Endothelial cell of umbilical vein (primary cell): ENCODE results near the gene GPR107. TPM values are rescaled to one million over a fixed set of nuclear protein-coding genes. Genes with fewer than 3 reads are reported as not detected.

Source experiments
- BruUV-seq: library from RNA; stranded (reverse); fragments of 400-500 nt; replicated peaks from 2 replicates; lab custom pipeline; 2021; lab: Mats Ljungman, UMichigan
- CTCF ChIA-PET: fragments of 300-600, 350-600 bp; sonication (Branson Sonifier 250); formaldehyde crosslinking; loops from one replicate; lab custom pipeline; 2021; ENCODE audit warnings: antibody characterized with exemption, inconsistent platforms; lab: Charles Lee
- POLR2A ChIA-PET: fragments of 300-600, 350-600 bp; sonication (Branson Sonifier 250); formaldehyde crosslinking; loops from one replicate; lab custom pipeline; 2021; ENCODE audit warnings: antibody characterized with exemption, inconsistent platforms; lab: Charles Lee
- DNase-seq: peaks from one replicate; pipeline ENCODE4 v3.0.0-alpha.2; 2011; ENCODE audit warnings: low read depth, low spot score
- FAIRE-seq: peaks from 2 replicates; lab custom pipeline; 2011; peaks lifted over from hg19 to GRCh38; lab: Jason Lieb, UNC
- H2AFZ ChIP-seq: 2 replicates; pipeline ENCODE4 v1.6.0; 2012; ENCODE audit warnings: low read depth, low read length, control low read depth, inconsistent platforms
- H3K27ac ChIP-seq: 2 replicates; pipeline ENCODE4 v1.5.1; 2011; ENCODE audit warnings: low read depth, mild to moderate bottlenecking, control low read depth, low read length, moderate library complexity; ENCODE audit not compliant: insufficient read depth
- H3K27me3 ChIP-seq, 2 experiments: 2 replicates each; pipeline versions ENCODE4 v1.6.0 to v1.6.1; 2011; ENCODE audit warnings: low read length in 2 of 2, mixed read lengths in 1 of 2; ENCODE audit not compliant: control insufficient read depth in 2 of 2, insufficient read depth in 2 of 2
- H3K36me3 ChIP-seq, 2 experiments: 2 replicates in 1 of 2; 3 replicates in 1 of 2; pipeline ENCODE4 v1.5.1; 2011; ENCODE audit warnings: low read length in 2 of 2, mild to moderate bottlenecking in 1 of 2, moderate library complexity in 1 of 2; ENCODE audit not compliant: control insufficient read depth in 2 of 2, insufficient read depth in 2 of 2; ENCODE audit errors: extremely low read depth in 1 of 2
- H3K4me1 ChIP-seq: 3 replicates; pipeline ENCODE4 v1.5.1; 2011; ENCODE audit warnings: mild to moderate bottlenecking, low read length; ENCODE audit not compliant: control insufficient read depth, insufficient read depth; ENCODE audit errors: extremely low read depth
- H3K4me2 ChIP-seq: 2 replicates; pipeline ENCODE4 v1.6.1; 2011; ENCODE audit warnings: low read length, control low read depth, mixed read lengths; ENCODE audit not compliant: insufficient read depth
- H3K4me3 ChIP-seq, 3 experiments: fragments of 200-600 bp in 1 of 3; sonication (generic), shearing (Covaris generic) in 1 of 3; replicated peaks in 1 of 3; 2 replicates each; pipeline ENCODE4 v1.5.1; 2011 to 2016; ENCODE audit warnings: control low read depth in 3 of 3, low read length in 3 of 3, mild to moderate bottlenecking in 2 of 3, inconsistent platforms in 1 of 3, low read depth in 1 of 3, moderate library complexity in 1 of 3; ENCODE audit not compliant: insufficient read depth in 1 of 3
- H3K79me2 ChIP-seq: 2 replicates; pipeline ENCODE4 v1.6.0; 2012; ENCODE audit warnings: low read length, inconsistent platforms; ENCODE audit not compliant: control insufficient read depth, insufficient read depth
- H3K9ac ChIP-seq: replicated peaks from 2 replicates; pipeline ENCODE3; 2011; ENCODE audit warnings: low read length, control low read depth; ENCODE audit not compliant: insufficient read depth; ENCODE audit errors: extremely low read depth
- H3K9me1 ChIP-seq: replicated peaks from 3 replicates; pipeline ENCODE4 v1.6.0; 2011; ENCODE audit warnings: mild to moderate bottlenecking, low read length; ENCODE audit not compliant: control insufficient read depth, insufficient read depth; ENCODE audit errors: extremely low read depth
- H3K9me3 ChIP-seq: replicated peaks from 2 replicates; pipeline ENCODE4 v1.5.1; 2012; ENCODE audit warnings: low read length, inconsistent platforms; ENCODE audit not compliant: control insufficient read depth, insufficient read depth
- H4K20me1 ChIP-seq: replicated peaks from 2 replicates; pipeline ENCODE3; 2011; ENCODE audit warnings: mild to moderate bottlenecking, low read length; ENCODE audit not compliant: control insufficient read depth, insufficient read depth; ENCODE audit errors: extremely low read depth
- CTCF ChIP-seq, 2 donors: IDR thresholded peaks; 1 replicate in 1 of 2; 2 replicates in 1 of 2; pipeline ENCODE4 v1.5.1; 2011; ENCODE audit warnings: low read length in 2 of 2, mild to moderate bottlenecking in 2 of 2, moderate library complexity in 2 of 2, control low read depth in 1 of 2, inconsistent platforms in 1 of 2, low read depth in 1 of 2; ENCODE audit not compliant: insufficient read depth in 1 of 2; ENCODE audit errors: extremely low read depth in 1 of 2
- EZH2 ChIP-seq: IDR thresholded peaks from 2 replicates; pipeline ENCODE4 v1.6.1; 2012; ENCODE audit warnings: borderline replicate concordance, low read depth, mild to moderate bottlenecking, moderate library complexity, low read length, inconsistent platforms; ENCODE audit not compliant: severe bottlenecking
- FOS ChIP-seq: IDR thresholded peaks from 2 replicates; pipeline ENCODE4 v1.6.1; 2011; ENCODE audit warnings: mild to moderate bottlenecking, low read length, moderate library complexity, borderline replicate concordance; ENCODE audit not compliant: insufficient read depth
- GATA2 ChIP-seq: IDR thresholded peaks from 2 replicates; pipeline ENCODE4 v1.7.0; 2011; ENCODE audit warnings: low read depth, mild to moderate bottlenecking, moderate library complexity, mixed read lengths, low read length; ENCODE audit not compliant: insufficient read length, insufficient read depth
- JUN ChIP-seq: IDR thresholded peaks from 2 replicates; pipeline ENCODE4 v1.6.1; 2011; ENCODE audit warnings: borderline replicate concordance, low read depth; ENCODE audit not compliant: insufficient read length, insufficient read depth
- MAX ChIP-seq: IDR thresholded peaks from 2 replicates; pipeline ENCODE4 v1.6.1; 2011; ENCODE audit not compliant: insufficient read depth, insufficient read length
- MYC ChIP-seq: IDR thresholded peaks from one replicate; pipeline ENCODE4 v1.6.1; 2011; ENCODE audit warnings: mild to moderate bottlenecking, low read depth, low read length
- POLR2A ChIP-seq: IDR thresholded peaks from 2 replicates; pipeline ENCODE4 v1.6.1; 2012; ENCODE audit warnings: low read depth, mild to moderate bottlenecking, control low read depth, low read length
- POLR2AphosphoS5 ChIP-seq: IDR thresholded peaks from 2 replicates; pipeline ENCODE4 v1.6.1; 2012; ENCODE audit warnings: low read depth, mild to moderate bottlenecking, control low read depth, low read length, moderate library complexity; ENCODE audit not compliant: insufficient read depth
- dilution Hi-C: fragments of 300-500 bp; cut with MboI; formaldehyde crosslinking; loops from one replicate; pipeline ENCODE4 v1.15.0; 2019; ENCODE audit warnings: low sequenced_read_pairs; ENCODE audit not compliant: extremely low pct_ligation_motif_present
- intact Hi-C: fragments of 100-400 bp; cut with micrococcal nuclease; formaldehyde crosslinking; loops from one replicate; pipeline ENCODE4 v1.10.0; 2022
- polyA plus RNA-seq, 4 experiments: library from polyadenylated mRNA; depleted of rRNA in 3 of 4; stranded (reverse) in 3 of 4; unstranded in 1 of 4; fragments of >200 nt; gene quantifications; 2 replicates each; pipeline versions ENCODE4 v1.2.1 to v1.2.3, GENCODE V29; 2011 to 2012; ENCODE audit warnings: missing spikeins in 1 of 4
- total RNA-seq: library from RNA; stranded (reverse); gene quantifications from 2 replicates; pipeline ENCODE4 v1.2.3, GENCODE V29; 2021

Gene GPR107
- total and polyA plus RNA-seq, 2 donors (not counting 3 experiments of a cell fraction or from before 2014, with no cell fraction given): 27.2 to 38.9 TPM

DNA sequence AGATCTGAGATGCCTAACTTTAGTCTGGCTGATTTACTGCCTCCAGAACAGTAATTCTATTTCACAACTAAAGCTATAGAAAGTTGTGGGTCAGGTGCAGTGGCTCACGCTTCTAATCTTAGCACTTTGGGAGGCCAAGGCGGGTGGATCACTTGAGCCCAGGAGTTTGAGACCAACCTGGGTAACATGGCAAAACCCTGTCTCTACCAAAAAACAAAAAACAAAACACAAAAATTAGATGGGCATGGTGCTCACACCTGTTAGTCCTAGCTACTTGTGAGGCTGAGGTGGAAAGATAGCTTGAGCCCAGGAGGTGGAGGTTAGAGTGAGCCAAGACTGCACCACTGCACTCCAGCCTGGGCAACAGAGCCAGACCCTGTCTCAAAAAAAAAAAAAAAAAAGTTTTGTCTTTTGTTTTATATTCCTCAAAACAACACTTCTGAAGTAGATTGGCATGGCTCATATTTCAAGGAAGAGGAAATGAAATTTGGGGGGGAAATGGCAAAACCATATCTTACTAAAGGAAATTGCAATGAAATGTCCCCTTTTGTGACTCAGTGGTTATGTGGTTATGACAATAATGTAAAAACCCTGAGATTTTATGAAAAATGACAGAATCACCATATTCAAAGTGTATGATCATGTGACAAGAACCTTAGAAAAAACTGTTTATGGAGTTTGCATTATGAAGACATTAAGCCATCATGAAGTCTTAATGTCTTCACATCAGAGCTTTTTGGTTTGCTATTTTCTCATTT lies 26.9 kb upstream of the GPR107 start:
- H2AFZ ChIP-seq: no peak overlapping the region
- dilution Hi-C loops: no loop called here
- POLR2A ChIA-PET: no interaction called here
- no peak overlapping the region for H3K27ac ChIP-seq
- H3K9me3 ChIP-seq: no peaks in the 10 kb centered on the region
- FAIRE-seq (no peak), DNase-seq (no peak)
- H4K20me1 ChIP-seq: no peaks in the 10 kb centered on the region
- no peaks in the 10 kb centered on the region for H3K36me3 ChIP-seq
- intact Hi-C loops: no loop called here
- H3K27me3 ChIP-seq: no peaks in the 10 kb centered on the region
- H3K9me1 ChIP-seq: no peaks in the 10 kb centered on the region
- H3K79me2 ChIP-seq: no peaks in the 10 kb centered on the region
- TF ChIP-seq POLR2A (no peak), MYC (no peak), GATA2 (no peak), POLR2AphosphoS5 (no peak), MAX (no peak), EZH2 (no peak), JUN (no peak), CTCF (IDR thresholded peaks at IDR 0.05; ENCODE audit: extremely low read depth in 1 of 2, insufficient read depth in 1 of 2, low read depth in 1 of 2, low read length in 2 of 2) (no peak), FOS (no peak)
- BruUV-seq: no TSS peak
- CTCF ChIA-PET: interaction anchor here (1.0 kb wide), 1 partner anchor 51 kb away, joined by 3 read pairs; no protein-coding TSS in a partner anchor
- no peak overlapping the region for H3K9ac ChIP-seq
- no peaks in the 10 kb centered on the region for H3K4me1 ChIP-seq
- H3K4me2 ChIP-seq: no peak overlapping the region
- no peak overlapping the region for H3K4me3 ChIP-seq
